SK-N-SH (cell line): ENCODE data around the gene OR2T27. TPM values are rescaled to one million over a fixed set of nuclear protein-coding genes. Genes with fewer than 3 reads are reported as not detected.
"Not testable (repeated sequence)": the region's sequence is repeated elsewhere in the genome, so short reads cannot be mapped to it uniquely, and the experiment has no call there.

Source experiments
- CTCF ChIA-PET: fragments of 300-600, 350-600 bp; formaldehyde crosslinking; extraction: SDS; loops from one replicate; lab custom pipeline; 2021; lab: Yijun Ruan, JAX
- POLR2A ChIA-PET: fragments of 350-600 bp; sonication (Branson Sonifier 250); formaldehyde crosslinking; extraction: SDS; loops from one replicate; lab custom pipeline; 2020; ENCODE audit warnings: antibody characterized with exemption, inconsistent platforms; lab: Yijun Ruan, JAX
- DNase-seq: peaks from one replicate; pipeline ENCODE4 v3.0.0; 2012
- H2AFZ ChIP-seq: fragments of 200-600 bp; sonication (generic); 2 replicates; pipeline ENCODE4 v1.8.1; 2016; ENCODE audit warnings: antibody characterized with exemption, mild to moderate bottlenecking, low read depth
- H3F3A ChIP-seq: fragments of 200-600 bp; sonication (generic); replicated peaks from 2 replicates; pipeline ENCODE3; 2016; ENCODE audit warnings: antibody characterized with exemption, mild to moderate bottlenecking; ENCODE audit not compliant: insufficient read depth
- H3K27ac ChIP-seq, 2 experiments: fragments of 200-500 bp in 1 of 2; fragments of 200-600 bp in 1 of 2; sonication (Bioruptor generic) in 1 of 2; sonication (generic), shearing (Covaris generic) in 1 of 2; 2 replicates each; pipeline versions ENCODE4 v1.5.1 to v1.6.1; 2014 to 2016; ENCODE audit warnings: low read depth in 2 of 2, inconsistent platforms in 1 of 2, low read length in 1 of 2, mild to moderate bottlenecking in 1 of 2, mixed read lengths in 1 of 2
- H3K27me3 ChIP-seq: fragments of 200-600 bp; sonication (generic), shearing (Covaris generic); 2 replicates; pipeline ENCODE4 v1.6.1; 2016; ENCODE audit warnings: mixed run types; ENCODE audit not compliant: insufficient read depth
- H3K36me3 ChIP-seq, 2 experiments: fragments of 200-500 bp in 1 of 2; fragments of 200-600 bp in 1 of 2; sonication (Bioruptor generic) in 1 of 2; sonication (generic) in 1 of 2; replicated peaks in 1 of 2; 2 replicates each; pipeline versions ENCODE3 to v1.5.1; 2014 to 2016; ENCODE audit warnings: low read length in 1 of 2, mild to moderate bottlenecking in 1 of 2; ENCODE audit not compliant: insufficient read depth in 2 of 2, control insufficient read depth in 1 of 2
- H3K4me1 ChIP-seq, 2 experiments: fragments of 200-500 bp in 1 of 2; fragments of 200-600 bp in 1 of 2; sonication (Bioruptor generic) in 1 of 2; sonication (generic), shearing (Covaris generic) in 1 of 2; 2 replicates each; pipeline versions ENCODE4 v1.5.1 to v1.6.1; 2014 to 2016; ENCODE audit warnings: low read depth in 1 of 2, low read length in 1 of 2, mixed run types in 1 of 2; ENCODE audit not compliant: insufficient read depth in 2 of 2, control insufficient read depth in 1 of 2
- H3K4me2 ChIP-seq: fragments of 200-600 bp; sonication (generic), shearing (Covaris generic); 2 replicates; pipeline ENCODE4 v1.6.1; 2017; ENCODE audit warnings: mixed run types
- H3K4me3 ChIP-seq, 2 experiments: fragments of 200-500 bp in 1 of 2; fragments of 200-600 bp in 1 of 2; sonication (Bioruptor generic) in 1 of 2; sonication (generic), shearing (Covaris generic) in 1 of 2; 2 replicates each; pipeline versions ENCODE4 v1.5.1 to v1.8.1; 2014 to 2016; ENCODE audit warnings: low read depth in 2 of 2, inconsistent platforms in 1 of 2, low read length in 1 of 2, mild to moderate bottlenecking in 1 of 2, mixed read lengths in 1 of 2, moderate library complexity in 1 of 2
- H3K79me2 ChIP-seq: fragments of 200-600 bp; sonication (generic); 2 replicates; pipeline ENCODE4 v1.8.1; 2017; ENCODE audit warnings: mild to moderate bottlenecking; ENCODE audit not compliant: insufficient read depth
- H3K9ac ChIP-seq: fragments of 200-600 bp; sonication (generic); 2 replicates; pipeline ENCODE4 v1.6.1; 2017; ENCODE audit warnings: mixed run types
- H3K9me2 ChIP-seq: fragments of 200-600 bp; sonication (generic); 2 replicates; pipeline ENCODE4 v1.6.1; 2017; ENCODE audit warnings: mixed run types
- H3K9me3 ChIP-seq: fragments of 200-600 bp; sonication (generic); 2 replicates; pipeline ENCODE4 v1.6.1; 2017; ENCODE audit warnings: mixed run types, mild to moderate bottlenecking, moderate library complexity
- H4K20me1 ChIP-seq: fragments of 200-600 bp; sonication (generic); 2 replicates; pipeline ENCODE4 v1.6.1; 2017; ENCODE audit warnings: mild to moderate bottlenecking, mixed run types; ENCODE audit not compliant: insufficient read depth
- EP300 ChIP-seq, 2 experiments: IDR thresholded peaks; 2 replicates each; pipeline versions ENCODE4 v1.4.0 to v1.6.1; 2012; ENCODE audit warnings: borderline replicate concordance in 1 of 2, low read depth in 1 of 2, low read length in 1 of 2
- EZH2phosphoT487 ChIP-seq: fragments of 200-600 bp; sonication (generic); IDR thresholded peaks from 2 replicates; pipeline ENCODE4 v1.6.1; 2017; ENCODE audit warnings: low read depth, mixed run types, mild to moderate bottlenecking, antibody characterized with exemption, moderate library complexity, borderline replicate concordance
- JUND ChIP-seq: IDR thresholded peaks from 2 replicates; pipeline ENCODE4 v1.4.0; 2012
- MXI1 ChIP-seq: IDR thresholded peaks from 2 replicates; pipeline ENCODE4 v1.6.1; 2012; ENCODE audit warnings: mild to moderate bottlenecking, low read depth, low read length, improper control_type of control experiment
- NFIC ChIP-seq: IDR thresholded peaks from 2 replicates; pipeline ENCODE4 v1.4.0; 2012; ENCODE audit warnings: borderline replicate concordance
- PBX3 ChIP-seq: IDR thresholded peaks from 2 replicates; pipeline ENCODE4; 2012
- REST ChIP-seq: IDR thresholded peaks from 2 replicates; pipeline ENCODE4 v1.6.1; 2012; ENCODE audit warnings: mild to moderate bottlenecking, low read depth, low read length, moderate library complexity
- RFX5 ChIP-seq: IDR thresholded peaks from 2 replicates; pipeline ENCODE4 v1.6.1; 2012; ENCODE audit warnings: mild to moderate bottlenecking, improper control_type of control experiment, low read length
- SMC3 ChIP-seq: IDR thresholded peaks from 2 replicates; pipeline ENCODE4 v1.6.1; 2012; ENCODE audit warnings: low read depth, low read length, improper control_type of control experiment
- TEAD4 ChIP-seq: IDR thresholded peaks from 2 replicates; pipeline ENCODE4 v1.4.0; 2012; ENCODE audit warnings: mild to moderate bottlenecking, borderline replicate concordance; ENCODE audit not compliant: insufficient read depth
- YY1 ChIP-seq: IDR thresholded peaks from 2 replicates; pipeline ENCODE4 v1.4.0; 2012; ENCODE audit warnings: low read depth, mild to moderate bottlenecking
- ZBTB33 ChIP-seq: IDR thresholded peaks from 2 replicates; pipeline ENCODE4 v1.4.0; 2012; ENCODE audit warnings: low read depth, borderline replicate concordance
- WGBS: methylation state at CpG from one replicate; pipeline ENCODE4 v1.1.6; 2017; ENCODE audit warnings: low lambda C conversion rate; 5-methylcytosine and 5-hydroxymethylcytosine counted together
- polyA plus RNA-seq, 3 experiments: library from polyadenylated mRNA; depleted of rRNA; stranded (reverse); fragments of >200 nt; gene quantifications; 2 replicates each; pipeline ENCODE4 v1.2.3, GENCODE V29; 2012

OR2T27 gene
- not detected in 2 replicates for polyA plus RNA-seq (2012; rRNA removed)
- polyA plus RNA-seq (2012; cell fraction: cytosol; rRNA removed) = not detected in 2 replicates
- not detected in 2 replicates for polyA plus RNA-seq (2012; cell fraction: nucleus; rRNA removed)

GRCh38 chr1:248655354-248655753, at the start of gene OR2T27:
Gene OR2T27, minus strand, starts transcription at chr1:248655528. Its CDS starts 4,644 bp downstream, at chr1:248650884.
- H3K27ac ChIP-seq, H3K4me3 ChIP-seq, CTCF ChIA-PET, H3K79me2 ChIP-seq, H3F3A ChIP-seq, H2AFZ ChIP-seq, H3K9me3 ChIP-seq, H3K36me3 ChIP-seq, H3K9ac ChIP-seq, POLR2A ChIA-PET, H3K27me3 ChIP-seq, H3K9me2 ChIP-seq, DNase-seq, H3K4me1 ChIP-seq, H3K4me2 ChIP-seq, H4K20me1 ChIP-seq: not testable (repeated sequence)
- WGBS = 0% methylated on average over 1 of the region's 3 CpGs

GRCh38 chr1:248704606-248705005, 49.3 kb upstream of the OR2T27 start:
- CTCF ChIA-PET = interaction anchor here (1.5 to 1.7 kb wide), 2 partner anchors 23 to 102 kb away, joined by 4 to 6 read pairs; no protein-coding TSS in a partner anchor
- H3K27me3 ChIP-seq = no peaks in the 10 kb centered on the region; the same call in 1 of the 2 replicates
- WGBS = 0% methylated on average over 2 of the region's 2 CpGs

More at GRCh38 chr1:248704606-248705005, 49.3 kb upstream of the OR2T27 start:
- Histone ChIP-seq H3K36me3 (no peaks in the 10 kb centered on the region), H2AFZ (no peak overlapping the region), H3K79me2 (no peaks in the 10 kb centered on the region), H3K9ac (no peak overlapping the region), H3F3A (no peaks in the 10 kb centered on the region), H3K9me2 (no peaks in the 10 kb centered on the region), H4K20me1 (no peaks in the 10 kb centered on the region), H3K27ac (no peak overlapping the region), H3K4me2 (no peak overlapping the region), H3K4me3 (no peak overlapping the region), H3K4me1 (no peaks in the 10 kb centered on the region), H3K9me3 (no peaks in the 10 kb centered on the region)
- POLR2A ChIA-PET = no interaction called here
- TF ChIP-seq EP300 (IDR thresholded peaks at IDR 0.05; ENCODE audit: borderline replicate concordance in 1 of 2, low read depth in 1 of 2, low read length in 1 of 2) (no peak), MXI1 (no peak), NFIC (no peak), ZBTB33 (no peak), RFX5 (no peak), PBX3 (no peak), TEAD4 (no peak), JUND (no peak), EZH2phosphoT487 (no peak), YY1 (no peak), SMC3 (no peak), REST (no peak)
- no peak for DNase-seq
